Measurements from ENCODE around the gene ZNF320.
"Not testable (repeated sequence)": the region's sequence is repeated elsewhere in the genome, so short reads cannot be mapped to it uniquely, and the experiment has no call there.

- not testable (repeated sequence) for TF ChIP-seq CTCF (IDR thresholded peaks at IDR 0.05); ZNF263 (CRISPR knock-in tag; IDR thresholded peaks at IDR 0.05; ENCODE audit: low read depth); NR2C2 (CRISPR knock-in tag; IDR thresholded peaks at IDR 0.05); SP1 (CRISPR knock-in tag; conservative IDR thresholded peaks at IDR 0.05); RORB (CRISPR knock-in tag; IDR thresholded peaks at IDR 0.05); MAX (CRISPR knock-in tag; IDR thresholded peaks at IDR 0.05); GABPB1 (CRISPR knock-in tag; IDR thresholded peaks at IDR 0.05)
These were observed 29.4 kb downstream of the ZNF320 start for GRCh38 chr19:52868031-52868430.
